Peyer's patch (tissue), 4 donors: ENCODE results near the gene TEAD1.

Experiments
- POLR2A ChIP-seq, 2 donors: fragments of 450-650 bp; IDR thresholded peaks; one replicate each; pipeline ENCODE4 v1.5.1; 2017; ENCODE audit warnings: antibody characterized with exemption in 2 of 2, mild to moderate bottlenecking in 2 of 2, moderate library complexity in 2 of 2
- TF ChIP-seq, protein P1 (sequence below), 6 experiments: fragments of 450-650 bp in 4 of 6; fragments of 200-600 bp in 2 of 6; sonication (generic) in 1 of 6; IDR thresholded peaks; one replicate each; pipeline ENCODE4 v1.5.1; 2017 to 2019; ENCODE audit warnings: antibody characterized with exemption in 6 of 6, mild to moderate bottlenecking in 3 of 6, moderate library complexity in 1 of 6

DNA sequence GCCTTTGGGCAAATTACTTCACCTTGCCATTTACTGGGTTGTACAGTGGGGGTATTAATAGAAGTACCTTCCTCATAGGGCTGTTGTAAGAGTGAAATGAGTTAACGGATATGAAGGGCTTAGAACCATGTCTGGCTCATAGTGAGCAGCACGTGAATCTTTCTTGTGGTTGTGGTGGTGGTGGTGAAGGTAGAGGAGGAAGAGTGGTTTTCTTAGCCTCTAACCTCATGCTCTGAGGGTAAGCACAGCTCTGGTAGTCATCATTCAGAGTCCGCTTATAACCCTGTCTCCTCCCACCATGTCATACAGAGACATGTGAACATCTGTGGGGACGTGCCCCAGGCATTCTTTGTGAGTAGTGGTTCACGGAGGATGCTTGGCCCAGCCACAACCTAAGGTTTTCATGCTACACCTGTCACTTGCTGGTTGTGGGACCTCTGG is 43.6 kb downstream of the TEAD1 start:
- TF ChIP-seq, protein P1, sequence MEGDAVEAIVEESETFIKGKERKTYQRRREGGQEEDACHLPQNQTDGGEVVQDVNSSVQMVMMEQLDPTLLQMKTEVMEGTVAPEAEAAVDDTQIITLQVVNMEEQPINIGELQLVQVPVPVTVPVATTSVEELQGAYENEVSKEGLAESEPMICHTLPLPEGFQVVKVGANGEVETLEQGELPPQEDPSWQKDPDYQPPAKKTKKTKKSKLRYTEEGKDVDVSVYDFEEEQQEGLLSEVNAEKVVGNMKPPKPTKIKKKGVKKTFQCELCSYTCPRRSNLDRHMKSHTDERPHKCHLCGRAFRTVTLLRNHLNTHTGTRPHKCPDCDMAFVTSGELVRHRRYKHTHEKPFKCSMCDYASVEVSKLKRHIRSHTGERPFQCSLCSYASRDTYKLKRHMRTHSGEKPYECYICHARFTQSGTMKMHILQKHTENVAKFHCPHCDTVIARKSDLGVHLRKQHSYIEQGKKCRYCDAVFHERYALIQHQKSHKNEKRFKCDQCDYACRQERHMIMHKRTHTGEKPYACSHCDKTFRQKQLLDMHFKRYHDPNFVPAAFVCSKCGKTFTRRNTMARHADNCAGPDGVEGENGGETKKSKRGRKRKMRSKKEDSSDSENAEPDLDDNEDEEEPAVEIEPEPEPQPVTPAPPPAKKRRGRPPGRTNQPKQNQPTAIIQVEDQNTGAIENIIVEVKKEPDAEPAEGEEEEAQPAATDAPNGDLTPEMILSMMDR (IDR thresholded peaks at IDR 0.05), result no peak
- no peak for TF ChIP-seq POLR2A (IDR thresholded peaks at IDR 0.05)
